Sigmoid colon (tissue), 7 donors: ENCODE data around the gene WDR6. TPM values are rescaled to one million over a fixed set of nuclear protein-coding genes. Genes with fewer than 3 reads are reported as not detected.

Experiments
- DNase-seq: peaks from one replicate; pipeline ENCODE4 v3.0.0-alpha.2; 2019
- H3K27ac ChIP-seq, 4 donors: fragments of 200-600 bp; sonication (generic); one replicate each; pipeline ENCODE4 v1.5.1; 2016 to 2019; ENCODE audit warnings: mild to moderate bottlenecking in 1 of 4
- H3K27me3 ChIP-seq, 3 donors: fragments of 200-600 bp; sonication (generic); one replicate each; pipeline ENCODE4 v1.5.1; 2019; ENCODE audit warnings: mild to moderate bottlenecking in 1 of 3
- H3K36me3 ChIP-seq, 4 donors: fragments of 200-600 bp; sonication (generic); one replicate each; pipeline ENCODE4 v1.5.1; 2016 to 2019
- H3K4me1 ChIP-seq, 4 donors: fragments of 200-600 bp; sonication (generic); one replicate each; pipeline ENCODE4 v1.5.1; 2017 to 2019
- H3K4me3 ChIP-seq, 4 donors: fragments of 200-600 bp; sonication (generic); one replicate each; pipeline ENCODE4 v1.5.1; 2017 to 2019; ENCODE audit warnings: mild to moderate bottlenecking in 2 of 4, moderate library complexity in 1 of 4
- H3K9me3 ChIP-seq, 4 donors: fragments of 200-600 bp in 3 of 4; sonication (generic) in 3 of 4; one replicate each; pipeline versions ENCODE4 v1.5.1 to v1.6.1; 2013 to 2019
- CTCF ChIP-seq, 4 experiments: fragments of 450-650 bp in 3 of 4; fragments of 200-600 bp in 1 of 4; IDR thresholded peaks; one replicate each; pipeline ENCODE4 v1.5.1; 2016 to 2019; ENCODE audit warnings: antibody characterized with exemption in 4 of 4, mild to moderate bottlenecking in 3 of 4, moderate library complexity in 2 of 4
- EP300 ChIP-seq, 4 donors: sonication (generic); formaldehyde crosslinking; IDR thresholded peaks; one replicate each; pipeline ENCODE4 v1.6.1; 2017; ENCODE audit warnings: antibody characterized with exemption in 4 of 4
- POLR2A ChIP-seq, 2 donors: fragments of 450-650 bp; IDR thresholded peaks; one replicate each; pipeline ENCODE4 v1.6.1; 2016; ENCODE audit warnings: antibody characterized with exemption in 2 of 2, mild to moderate bottlenecking in 2 of 2, moderate library complexity in 2 of 2
- POLR2AphosphoS5 ChIP-seq, 4 donors: sonication (generic); formaldehyde crosslinking; IDR thresholded peaks; one replicate each; pipeline ENCODE4 v1.6.1; 2017; ENCODE audit warnings: antibody characterized with exemption in 4 of 4
- WGBS, 2 donors: extraction: QIAGEN DNeasy Blood & Tissue Kit; methylation state at CpG; one replicate each; pipeline ENCODE4 v1.1.7; 2013; 5-methylcytosine and 5-hydroxymethylcytosine counted together
- intact Hi-C: fragments of 100-400 bp; cut with DNase I; formaldehyde crosslinking; loops from one replicate; pipeline ENCODE4 v1.15.1; 2023
- polyA plus RNA-seq, 3 donors: library from polyadenylated mRNA; stranded (reverse); fragments of 200-250 nt; gene quantifications; one replicate each; pipeline ENCODE4 v1.2.3, GENCODE V29; 2013
- small RNA-seq, 3 donors: library from RNA; depleted of rRNA; stranded (forward); fragments of <200 nt; gene quantifications; one replicate each; pipeline ENCODE3, GENCODE V24; 2016
- total RNA-seq, 4 donors: library from RNA; depleted of rRNA; stranded (reverse); fragments of >200 nt; gene quantifications; one replicate each; pipeline ENCODE4 v1.1.0, GENCODE V29; 2016
- donor health status: healthy with polysubstance abuse.
- donor health status: Bipolar disorder and iron deficiency.
- donor health status: healthy.

WDR6 gene
- total and polyA plus RNA-seq, 7 donors = 21.0 to 124 (median 89.2) TPM

GRCh38 chr3:49053543-49053942 lies 46.4 kb downstream of the WDR6 start:
- WGBS, 2 donors = 84 to 87% methylated on average over 1 of the region's 1 CpG
- no peaks in the 10 kb centered on the region for H3K27me3 ChIP-seq
- DNase-seq = no peak

GRCh38 chr3:49054344-49054862 lies 47.2 kb downstream of the WDR6 start:
- Histone ChIP-seq H3K27ac (no peak overlapping the region), H3K9me3 (no peaks in the 10 kb centered on the region), H3K4me3 (no peak overlapping the region), H3K4me1 (peaks cover 0 to 9% (median 0%) of the 10 kb centered on the region in 4 donors), H3K36me3 (peaks cover 28 to 82% (median 37%) of the 10 kb centered on the region in 4 donors), H3K27me3 (no peaks in the 10 kb centered on the region)
- TF ChIP-seq POLR2A (IDR thresholded peaks at IDR 0.05) = no peak
- 95 to 98% methylated on average over 2 of the region's 2 CpGs for WGBS, 2 donors
- intact Hi-C loops = no loop called here
- DNase-seq = no peak

More at GRCh38 chr3:49053543-49053942, 46.4 kb downstream of the WDR6 start:
- Histone ChIP-seq H3K36me3 (peaks cover 28 to 82% (median 37%) of the 10 kb centered on the region in 4 donors), H3K27ac (no peak overlapping the region), H3K4me3 (no peak overlapping the region), H3K9me3 (no peaks in the 10 kb centered on the region), H3K4me1 (peaks cover 0 to 9% (median 0%) of the 10 kb centered on the region in 4 donors)
- intact Hi-C loops = no loop called here
- no peak for TF ChIP-seq POLR2AphosphoS5 (IDR thresholded peaks at IDR 0.05)
- no peak for TF ChIP-seq POLR2A (IDR thresholded peaks at IDR 0.05)
- TF ChIP-seq CTCF (IDR thresholded peaks at IDR 0.05) = no peak
- TF ChIP-seq EP300 (IDR thresholded peaks at IDR 0.05) = no peak

- Histone ChIP-seq H3K27me3 (no peaks in the 10 kb centered on the region), H3K27ac (no peak overlapping the region), H3K9me3 (no peaks in the 10 kb centered on the region), H3K36me3 (peaks cover 28 to 82% (median 37%) of the 10 kb centered on the region in 4 donors), H3K4me3 (no peak overlapping the region), H3K4me1 (peaks cover 0 to 9% (median 0%) of the 10 kb centered on the region in 4 donors)
- no peak for DNase-seq
- TF ChIP-seq CTCF (IDR thresholded peaks at IDR 0.05) = no peak
- no peak for TF ChIP-seq POLR2AphosphoS5 (IDR thresholded peaks at IDR 0.05)
- no peak for TF ChIP-seq POLR2A (IDR thresholded peaks at IDR 0.05)
- TF ChIP-seq EP300 (IDR thresholded peaks at IDR 0.05) = no peak
- intact Hi-C loops = no loop called here
- WGBS, 2 donors = 97% methylated on average over 10 of the region's 10 CpGs
Observed at GRCh38 chr3:49057268-49057667, 50.1 kb downstream of the WDR6 start.

GRCh38 chr3:49058011-49058410 lies 50.8 kb downstream of the WDR6 start:
- intact Hi-C loops = no loop called here

More at GRCh38 chr3:49058011-49058410, 50.8 kb downstream of the WDR6 start:
- Histone ChIP-seq H3K27ac (no peak overlapping the region), H3K36me3 (peaks cover 28 to 82% (median 34%) of the 10 kb centered on the region in 4 donors), H3K9me3 (no peaks in the 10 kb centered on the region), H3K4me1 (peaks cover 0 to 9% (median 0%) of the 10 kb centered on the region in 4 donors), H3K4me3 (no peak overlapping the region), H3K27me3 (no peaks in the 10 kb centered on the region)
- DNase-seq = no peak
- WGBS, 2 donors = 93 to 97% methylated on average over 7 of the region's 7 CpGs
- TF ChIP-seq EP300 (IDR thresholded peaks at IDR 0.05) (no peak), POLR2AphosphoS5 (IDR thresholded peaks at IDR 0.05) (no peak), CTCF (IDR thresholded peaks at IDR 0.05) (no peak), POLR2A (IDR thresholded peaks at IDR 0.05) (no peak)

Small RNAs within 50 kb of the gene (small RNA-seq; reads per million reads assigned to genes)
- 2,947 to 5,534 (median 4,152) reads per million in 3 donors for gene MIR191
- gene MIR425 = 9.5 to 24.4 (median 11.7) reads per million in 3 donors

Other genes starting within 250 kb of the WDR6 start
- gene PRKAR2A, start 159.5 kb upstream of the WDR6 start, total RNA-seq = 10 to 100 TPM; 23.9 to 64.5 (median 26.7) TPM
- gene PRKAR2A, start 159.5 kb upstream of the WDR6 start, polyA plus RNA-seq = 10 to 100 TPM in 2 of 3 donors, 1 to 10 TPM in 1; 9.6 to 19.1 (median 15.3) TPM
- gene SLC25A20, start 108.5 kb upstream of the WDR6 start, total RNA-seq = 10 to 100 TPM; 18.2 to 29.1 (median 20.8) TPM
- gene SLC25A20, start 108.5 kb upstream of the WDR6 start, polyA plus RNA-seq = 10 to 100 TPM; 30.6 to 65.2 (median 39.7) TPM
- 100 to 1,000 TPM in 3 of 4 donors, 10 to 100 TPM in 1; 94.9 to 165 (median 116) TPM for gene ARIH2, start 88.5 kb upstream of the WDR6 start, total RNA-seq
- gene ARIH2, start 88.5 kb upstream of the WDR6 start, polyA plus RNA-seq = 10 to 100 TPM; 33.0 to 53.7 (median 45.1) TPM
- gene P4HTM, start 17.1 kb upstream of the WDR6 start, total RNA-seq = 10 to 100 TPM; 30.9 to 41.3 (median 33.4) TPM
- gene P4HTM, start 17.1 kb upstream of the WDR6 start, polyA plus RNA-seq = 10 to 100 TPM in 1 of 3 donors, 1 to 10 TPM in 2; 5.4 to 28.9 (median 5.5) TPM
- 10 to 100 TPM; 11.8 to 35.5 (median 19.5) TPM for gene DALRD3, start 11.2 kb downstream of the WDR6 start, total RNA-seq
- 10 to 100 TPM; 14.3 to 26.3 (median 19.8) TPM for gene DALRD3, start 11.2 kb downstream of the WDR6 start, polyA plus RNA-seq
- 100 to 1,000 TPM in 2 of 4 donors, 10 to 100 TPM in 2; 75.9 to 116 (median 94.9) TPM for gene NDUFAF3, start 14.7 kb downstream of the WDR6 start, total RNA-seq
- 10 to 100 TPM; 62.8 to 85.9 (median 74.4) TPM for gene NDUFAF3, start 14.7 kb downstream of the WDR6 start, polyA plus RNA-seq
- 100 to 1,000 TPM in 2 of 4 donors, 10 to 100 TPM in 2; 91.1 to 126 (median 109) TPM for gene IMPDH2, start 22.0 kb downstream of the WDR6 start, total RNA-seq
- 100 to 1,000 TPM in 1 of 3 donors, 10 to 100 TPM in 2; 55.0 to 187 (median 93.1) TPM for gene IMPDH2, start 22.0 kb downstream of the WDR6 start, polyA plus RNA-seq
- 100 to 1,000 TPM in 2 of 4 donors, 10 to 100 TPM in 2; 68.4 to 255 (median 135) TPM for gene QRICH1, start 86.7 kb downstream of the WDR6 start, total RNA-seq
- 10 to 100 TPM; 16.8 to 43.1 (median 18.0) TPM for gene QRICH1, start 86.7 kb downstream of the WDR6 start, polyA plus RNA-seq
- 100 to 1,000 TPM; 158 to 262 (median 202) TPM for gene QARS1, start 97.4 kb downstream of the WDR6 start, total RNA-seq
- 100 to 1,000 TPM; 243 to 363 (median 245) TPM for gene QARS1, start 97.4 kb downstream of the WDR6 start, polyA plus RNA-seq
- gene USP19, start 113.4 kb downstream of the WDR6 start, total RNA-seq = 10 to 100 TPM; 48.2 to 98.4 (median 55.7) TPM
- 10 to 100 TPM; 22.2 to 33.8 (median 27.3) TPM for gene USP19, start 113.4 kb downstream of the WDR6 start, polyA plus RNA-seq
- 100 to 1,000 TPM; 252 to 612 (median 330) TPM for gene LAMB2, start 125.7 kb downstream of the WDR6 start, total RNA-seq
- 10 to 100 TPM; 10.2 to 85.0 (median 26.6) TPM for gene LAMB2, start 125.7 kb downstream of the WDR6 start, polyA plus RNA-seq
- 10 to 100 TPM; 12.5 to 27.3 (median 16.4) TPM for gene CCDC71, start 158.9 kb downstream of the WDR6 start, total RNA-seq
- gene CCDC71, start 158.9 kb downstream of the WDR6 start, polyA plus RNA-seq = 10 to 100 TPM; 13.4 to 23.0 (median 15.6) TPM
- 100 to 1,000 TPM in 2 of 4 donors, 10 to 100 TPM in 2; 95.3 to 134 (median 98.0) TPM for gene KLHDC8B, start 164.2 kb downstream of the WDR6 start, total RNA-seq
- gene KLHDC8B, start 164.2 kb downstream of the WDR6 start, polyA plus RNA-seq = 10 to 100 TPM; 11.3 to 27.6 (median 16.1) TPM